ENCODE measurements around the gene PPFIA1. TPM values are rescaled to one million over a fixed set of nuclear protein-coding genes. Genes with fewer than 3 reads are reported as not detected.
"Not testable (repeated sequence)": the region's sequence is repeated elsewhere in the genome, so short reads cannot be mapped to it uniquely, and the experiment has no call there.

PPFIA1 gene
- polyA plus RNA-seq, 1 donor, result 29.5 TPM

GRCh38 chr11:70359451-70360205 lies 89.1 kb downstream of the PPFIA1 start:
- no peak for DNase-seq

DNA sequence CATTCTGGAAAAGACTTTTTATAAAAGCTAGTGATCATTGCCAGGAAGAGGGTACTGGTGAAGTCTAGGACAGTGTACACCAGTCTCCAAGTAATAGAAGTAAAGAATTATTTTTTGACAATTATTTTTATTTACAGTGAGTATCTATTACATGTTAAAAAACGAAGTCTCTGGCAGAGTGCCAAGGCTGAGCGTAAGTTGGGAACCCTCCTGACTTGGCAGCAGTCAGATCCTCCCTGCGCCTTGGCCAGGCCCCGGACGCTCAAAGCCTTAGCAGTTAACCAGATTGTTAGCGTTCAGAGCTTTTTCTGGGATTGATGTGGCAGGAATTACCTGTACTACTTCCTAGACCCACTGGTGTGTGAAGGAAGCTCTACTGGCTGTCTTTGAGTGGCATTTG lies 89.7 kb downstream of the PPFIA1 start:
- no peak for DNase-seq

GRCh38 chr11:70364178-70364577 lies 93.7 kb downstream of the PPFIA1 start:
- no peak for DNase-seq

DNA sequence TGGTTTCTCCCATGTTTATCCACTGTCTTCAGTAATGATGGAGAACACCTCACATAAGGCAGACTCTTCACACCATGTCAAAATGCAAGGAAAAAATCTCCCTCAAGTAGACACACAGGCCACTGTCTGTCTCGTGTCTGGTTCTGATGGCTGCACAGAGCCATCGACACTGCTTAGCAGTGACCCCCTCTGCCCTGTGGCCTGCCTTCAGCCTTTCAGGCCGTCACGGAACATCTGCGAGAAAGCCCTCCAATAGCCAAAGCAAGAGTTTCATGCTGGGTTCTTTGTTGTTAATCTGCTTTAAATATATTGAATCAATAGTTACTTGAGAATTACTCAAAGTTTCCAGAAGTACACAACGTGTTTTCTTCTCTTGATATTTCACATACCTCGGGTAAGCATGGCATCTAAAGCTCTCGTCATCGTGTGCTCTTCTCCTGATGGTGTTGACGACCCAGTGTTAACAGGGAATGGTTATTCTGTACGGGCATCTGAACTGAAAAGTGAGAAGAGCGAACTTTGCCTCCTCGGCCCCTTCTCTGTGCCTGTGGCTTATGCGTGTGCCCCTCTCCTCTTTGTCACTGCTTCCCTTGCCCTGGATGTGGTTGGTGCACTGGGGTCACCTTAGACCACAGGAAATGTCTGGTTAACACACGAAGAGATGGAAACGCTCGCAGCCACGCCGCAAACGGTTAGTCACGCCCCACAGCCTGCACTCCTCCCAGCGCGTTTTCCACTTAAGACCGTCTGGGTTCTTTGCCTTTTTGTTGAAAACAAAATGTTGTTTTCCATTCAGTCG lies 94.5 kb downstream of the PPFIA1 start:
- no peak for DNase-seq

GRCh38 chr11:70365544-70365927 lies 95.0 kb downstream of the PPFIA1 start:
- no peak for DNase-seq

GRCh38 chr11:70367071-70367470 lies 96.6 kb downstream of the PPFIA1 start:
- DNase-seq, result no peak

GRCh38 chr11:70368961-70369360 lies 98.5 kb downstream of the PPFIA1 start:
- DNase-seq, result no peak

GRCh38 chr11:70371241-70371640 lies 100.8 kb downstream of the PPFIA1 start:
- no peak for DNase-seq

DNA sequence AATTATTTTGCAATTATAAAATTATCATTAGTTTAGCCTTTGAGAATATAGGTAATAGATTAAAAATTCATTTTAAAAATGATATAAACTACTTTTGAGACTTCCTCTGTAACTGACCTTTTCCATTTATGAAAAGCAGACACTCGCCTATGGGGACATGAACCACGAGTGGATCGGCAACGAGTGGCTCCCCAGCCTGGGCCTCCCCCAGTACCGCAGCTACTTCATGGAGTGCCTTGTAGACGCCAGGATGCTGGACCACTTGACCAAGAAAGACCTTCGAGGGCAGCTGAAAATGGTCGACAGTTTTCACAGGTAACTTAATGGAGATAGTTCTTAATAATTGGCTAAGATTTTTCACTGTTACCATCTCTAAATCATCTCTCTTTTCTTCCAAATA lies 101.6 kb downstream of the PPFIA1 start:
- no peak for DNase-seq

DNA sequence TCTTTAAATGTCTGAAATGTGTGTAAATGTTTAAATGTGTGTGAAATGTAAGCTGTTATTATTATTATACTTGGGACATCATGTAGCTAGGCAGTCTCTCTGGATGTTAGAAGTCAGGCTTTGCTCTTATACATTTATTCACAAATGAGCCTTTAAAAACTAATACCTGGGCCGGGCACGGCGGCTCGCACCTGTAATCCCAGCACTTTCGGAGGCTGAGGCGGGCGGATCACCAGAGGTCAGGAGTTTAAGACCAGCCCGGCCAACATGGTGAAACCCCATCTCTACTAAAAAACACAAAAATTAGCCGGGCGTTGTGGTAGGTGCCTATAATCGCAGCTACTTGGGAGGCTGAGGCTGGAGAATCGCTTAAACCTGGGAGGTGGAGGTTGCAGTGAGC lies 106.1 kb downstream of the PPFIA1 start:
- no peak for DNase-seq

GRCh38 chr11:70377645-70378044 lies 107.2 kb downstream of the PPFIA1 start:
- no peak for DNase-seq

GRCh38 chr11:70378506-70379134 lies 108.1 kb downstream of the PPFIA1 start:
- DNase-seq, result no peak

DNA sequence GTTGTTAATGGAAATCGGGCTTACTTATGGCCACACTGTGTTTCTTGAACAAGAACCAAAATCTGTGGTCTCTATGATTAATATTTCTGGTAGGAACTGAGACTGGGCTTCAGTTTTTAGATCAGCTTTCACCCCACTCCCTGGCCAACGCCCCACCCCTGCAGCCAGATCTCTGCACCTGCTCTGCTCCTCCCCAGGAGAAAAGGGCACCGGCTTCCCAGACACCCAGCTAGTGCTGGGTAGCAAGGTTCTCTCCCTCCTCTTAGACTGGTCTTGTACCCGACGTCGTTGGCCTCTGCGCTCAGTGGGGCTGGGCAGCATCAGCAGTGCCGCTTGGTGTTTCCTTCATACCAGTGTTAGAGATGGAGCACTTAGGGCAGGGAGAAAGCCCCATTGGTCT lies 110.9 kb downstream of the PPFIA1 start:
- no peak for DNase-seq

DNA sequence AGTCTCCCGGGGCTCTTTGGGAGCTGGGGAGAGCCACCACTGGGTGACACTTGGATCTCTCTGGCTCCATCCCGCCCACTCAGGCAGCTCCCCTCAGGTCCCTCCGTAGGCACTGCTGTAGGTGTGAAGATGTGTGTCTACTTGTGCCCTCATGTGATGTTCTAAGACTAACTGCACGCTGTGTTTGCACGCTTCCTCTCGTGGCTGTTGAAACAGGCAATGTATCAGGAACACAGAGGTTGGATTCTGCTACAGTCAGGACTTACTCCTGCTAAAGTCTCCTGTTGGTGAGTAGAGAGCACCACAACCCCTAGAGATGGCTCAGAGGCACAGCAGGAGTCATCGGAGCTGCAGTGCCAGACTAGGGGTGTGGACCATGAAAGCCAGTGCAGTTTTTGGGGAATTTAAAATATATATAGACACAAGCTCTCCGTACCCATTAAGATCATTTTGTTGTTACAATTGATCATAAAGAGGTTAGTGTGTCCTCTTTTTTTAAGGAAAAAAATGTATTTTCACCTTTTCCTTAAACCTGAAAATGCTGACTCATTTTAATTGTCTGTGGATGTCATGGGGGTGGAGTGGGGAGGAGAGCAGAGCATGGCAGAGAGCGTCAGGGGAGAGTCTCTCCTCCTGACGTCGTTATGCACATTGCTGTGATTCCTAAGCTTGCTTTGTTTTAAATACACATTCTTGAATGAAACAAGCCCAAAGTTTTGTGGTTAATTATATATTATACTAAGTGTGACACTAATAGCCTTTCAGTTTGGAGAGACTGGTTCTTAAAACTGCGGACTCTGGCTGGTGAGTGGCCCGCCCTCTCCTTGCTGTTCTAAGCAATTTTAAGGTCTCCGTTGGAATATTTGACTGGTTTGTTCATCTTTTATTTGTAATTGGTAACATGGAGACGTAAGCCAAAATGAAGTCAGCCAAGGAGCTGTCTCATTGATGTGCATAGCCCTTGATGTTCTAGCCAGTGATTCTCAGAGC lies 111.7 kb downstream of the PPFIA1 start:
- DNase-seq, result no peak

- DNase-seq, result no peak
These were observed 113.4 kb downstream of the PPFIA1 start for GRCh38 chr11:70383664-70384565.

DNA sequence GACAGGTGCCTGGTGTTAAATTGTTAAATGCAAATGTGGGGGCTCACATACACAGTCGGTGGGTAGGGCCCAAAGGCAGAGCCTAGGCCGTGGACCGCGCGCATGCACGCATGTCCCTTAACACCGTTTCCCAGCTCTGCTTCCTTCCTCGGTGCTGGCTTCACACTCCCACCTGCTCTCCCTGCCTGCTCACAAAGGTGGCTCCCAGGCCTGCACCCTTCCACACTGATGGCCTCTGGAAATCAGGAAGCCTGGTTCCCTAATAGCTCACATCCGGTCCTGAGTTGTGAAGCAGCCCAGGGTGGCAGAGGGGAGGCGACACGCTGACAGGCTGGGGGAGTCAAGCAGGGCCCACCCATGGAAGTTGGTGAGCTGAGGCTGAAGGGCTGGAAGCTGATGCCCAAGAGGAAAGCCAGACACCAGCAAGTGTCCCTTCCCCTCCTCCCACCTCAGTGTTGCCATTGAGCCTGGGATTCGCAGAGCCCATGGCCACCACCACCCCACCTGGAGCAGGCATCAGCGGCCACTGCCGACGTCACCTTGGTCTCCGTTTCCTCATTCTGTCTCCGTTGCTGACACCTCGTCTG lies 114.2 kb downstream of the PPFIA1 start:
- DNase-seq, result no peak

- DNase-seq, result no peak
These were observed 117.1 kb downstream of the PPFIA1 start for GRCh38 chr11:70387564-70387963.

GRCh38 chr11:70389201-70389600 lies 118.7 kb downstream of the PPFIA1 start:
- DNase-seq, result no peak

DNA sequence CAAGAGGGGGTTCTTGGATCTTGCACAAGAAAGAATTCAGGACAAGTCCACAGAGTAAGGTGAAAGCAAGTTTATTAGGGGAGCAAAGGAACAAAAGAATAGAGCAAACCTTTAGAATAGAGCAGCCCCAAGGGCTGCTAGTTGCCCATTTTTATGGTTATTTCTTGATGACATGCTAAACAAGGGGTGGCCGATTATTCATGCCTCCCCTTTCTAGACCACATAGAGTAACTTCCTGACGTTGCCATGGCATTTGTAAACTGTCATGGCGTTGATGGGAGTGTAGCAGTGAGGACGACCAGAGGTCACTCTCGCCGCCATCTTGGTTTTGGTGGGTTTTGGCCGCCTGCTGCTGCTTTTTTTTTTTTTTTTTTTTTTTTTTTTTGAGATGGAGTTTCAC lies 120.4 kb downstream of the PPFIA1 start:
- not testable (repeated sequence) for DNase-seq

DNA sequence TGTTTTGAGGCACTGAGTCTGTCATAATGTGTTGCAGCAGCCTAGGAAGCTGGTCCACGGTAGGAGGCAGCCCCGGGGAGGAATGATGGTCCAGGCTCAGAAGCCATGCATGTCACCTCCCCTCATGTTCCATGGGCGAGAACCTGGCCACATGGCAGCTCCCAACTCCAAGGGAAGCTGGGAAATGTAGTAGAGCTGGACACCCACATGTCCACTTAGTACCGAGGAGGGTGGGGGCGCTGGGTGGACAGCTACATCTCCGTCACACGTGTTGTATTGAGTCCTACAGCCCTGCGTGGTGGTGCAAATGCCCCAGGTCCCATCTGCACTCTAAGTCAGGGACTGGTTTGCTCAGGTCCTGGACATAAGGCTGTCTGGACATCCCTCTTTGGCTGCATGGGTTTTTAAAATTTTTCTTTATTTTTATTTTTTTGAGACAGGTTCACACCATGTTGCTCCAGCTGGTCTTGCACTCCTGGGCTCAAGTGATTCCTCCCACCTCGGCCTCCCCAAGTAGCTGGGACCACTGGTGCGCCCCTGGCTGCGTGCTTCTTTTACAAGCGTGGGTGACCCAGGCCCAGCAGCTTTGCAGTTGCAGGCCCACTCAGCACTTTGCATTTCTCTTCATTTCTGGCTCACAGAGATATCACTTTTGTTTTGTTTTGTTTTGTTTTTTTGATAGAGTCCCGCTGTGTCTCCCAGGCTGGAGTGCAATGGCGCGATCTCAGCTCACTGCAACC lies 123.9 kb downstream of the PPFIA1 start:
- DNase-seq, result no peak
